Ishikawa (cell line): ENCODE data around the gene IPO11.

Source experiments
- EP300 ChIP-seq: IDR thresholded peaks from 2 replicates; pipeline ENCODE4 v1.6.1; 2012; ENCODE audit warnings: borderline replicate concordance
- MAX ChIP-seq: IDR thresholded peaks from 2 replicates; pipeline ENCODE4 v1.6.1; 2012
- REST ChIP-seq: IDR thresholded peaks from 2 replicates; pipeline ENCODE4 v1.6.1; 2012; ENCODE audit warnings: low read depth, mild to moderate bottlenecking

GRCh38 chr5:62562867-62563266, 150.3 kb downstream of the IPO11 start:
- TF ChIP-seq EP300 (no peak), MAX (no peak), REST (no peak)
